HG02852 (cell line): ENCODE results near the gene NOX5.

ENCODE experiments used
- ATAC-seq: cut with Tn5 transposase; IDR thresholded peaks from one replicate; pipeline ENCODE4 v1.9.1; 2021; ENCODE audit warnings: mild to moderate bottlenecking, moderate library complexity; ENCODE audit not compliant: unreplicated experiment

NOX5 gene

DNA sequence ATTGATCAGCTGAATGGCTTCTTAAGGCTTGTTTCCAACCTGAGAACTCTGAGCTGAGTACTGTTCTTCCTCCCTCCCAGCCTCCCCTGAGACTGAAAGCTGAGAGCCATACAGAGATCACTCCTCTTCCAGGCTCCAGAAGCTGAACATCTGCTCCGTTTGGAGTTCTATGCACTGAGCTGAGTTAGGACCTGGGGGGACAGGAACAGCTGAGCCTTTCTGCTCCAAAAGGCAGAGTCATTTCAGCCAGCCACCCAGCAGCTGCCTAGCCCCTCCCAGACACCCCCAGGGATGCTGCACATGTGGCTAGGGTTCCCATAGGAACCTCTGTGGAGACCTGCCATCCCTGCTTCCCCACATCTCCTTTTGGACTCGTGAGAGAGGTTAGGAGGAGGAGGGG lies 81.7 kb downstream of the NOX5 start:
- no peak for ATAC-seq

DNA sequence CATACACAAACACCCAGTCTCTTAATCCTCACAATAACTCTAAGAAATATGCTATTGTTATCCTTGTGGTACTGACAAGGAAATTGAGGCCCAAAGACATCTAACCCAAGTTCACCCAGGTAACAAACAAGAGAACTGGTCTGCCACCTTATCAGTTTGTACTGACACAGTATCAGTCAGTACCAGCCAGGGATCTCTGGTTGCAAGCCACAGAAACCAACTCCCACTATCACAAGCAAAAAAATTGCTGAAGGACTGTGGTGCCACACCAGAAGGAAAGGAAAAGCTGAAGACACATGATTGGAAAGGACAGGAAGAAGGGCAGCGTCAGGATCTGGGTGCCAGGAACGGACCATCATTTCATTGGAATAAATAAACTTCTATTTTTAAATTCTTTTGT lies 82.1 kb downstream of the NOX5 start:
- no peak for ATAC-seq

DNA sequence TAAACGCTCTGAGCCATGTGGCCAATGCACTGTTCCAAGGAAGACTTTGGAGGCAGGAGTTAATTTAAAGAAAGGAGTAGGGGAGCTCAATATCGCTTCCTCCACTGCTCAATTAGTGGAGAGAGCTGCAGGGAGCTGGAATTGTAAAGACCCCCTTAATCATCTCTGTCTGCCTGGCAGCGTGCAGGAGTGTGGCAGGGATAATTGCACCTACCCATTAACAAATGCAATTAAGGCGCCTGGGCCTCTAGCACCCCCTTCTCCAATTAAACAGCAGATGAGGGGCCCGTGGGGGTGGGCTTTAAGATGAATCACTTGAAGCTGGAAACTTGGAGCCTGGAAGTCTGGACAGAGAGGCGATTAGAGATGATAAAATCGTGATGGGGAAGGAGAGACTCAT lies 84.3 kb downstream of the NOX5 start:
- no peak for ATAC-seq

DNA sequence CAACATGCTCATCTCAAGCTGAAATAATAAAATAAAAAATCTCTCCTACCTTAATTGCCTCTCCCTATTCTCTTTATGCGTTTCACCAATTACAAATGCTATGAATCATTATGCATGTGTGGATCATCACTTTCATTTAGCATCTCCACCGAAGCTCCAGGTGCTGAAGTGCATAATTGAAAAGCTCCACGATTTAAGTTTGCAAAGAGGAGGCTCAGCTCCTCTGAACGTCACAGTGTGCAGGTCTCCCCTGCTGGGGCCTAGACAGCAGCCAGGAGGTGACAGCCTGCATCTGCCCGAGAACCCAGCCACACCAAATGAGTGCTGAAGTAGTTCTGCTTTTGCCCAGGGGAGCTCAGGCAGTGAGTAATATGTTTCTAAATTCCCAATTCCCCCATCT lies 85.4 kb downstream of the NOX5 start:
- ATAC-seq = no peak

DNA sequence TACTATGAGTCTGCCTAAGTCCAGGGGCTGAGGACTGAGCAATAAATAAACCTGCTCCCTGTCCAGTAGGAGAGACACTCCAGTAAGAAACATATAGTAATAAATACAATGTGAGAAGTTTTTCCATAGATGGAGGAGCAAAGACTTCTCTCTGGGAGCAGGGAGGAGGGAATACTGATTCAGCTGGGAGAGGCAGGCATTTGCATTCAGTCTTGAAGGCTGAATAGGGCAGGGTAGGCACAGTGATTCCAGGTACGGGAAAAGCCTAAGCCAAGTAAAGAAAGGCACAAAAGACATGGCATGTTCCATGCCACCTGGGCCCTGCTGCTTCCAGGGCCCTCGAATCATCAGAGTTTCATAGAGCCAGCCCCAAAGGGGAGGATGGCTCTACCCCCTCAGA lies 86.3 kb downstream of the NOX5 start:
- no peak for ATAC-seq

DNA sequence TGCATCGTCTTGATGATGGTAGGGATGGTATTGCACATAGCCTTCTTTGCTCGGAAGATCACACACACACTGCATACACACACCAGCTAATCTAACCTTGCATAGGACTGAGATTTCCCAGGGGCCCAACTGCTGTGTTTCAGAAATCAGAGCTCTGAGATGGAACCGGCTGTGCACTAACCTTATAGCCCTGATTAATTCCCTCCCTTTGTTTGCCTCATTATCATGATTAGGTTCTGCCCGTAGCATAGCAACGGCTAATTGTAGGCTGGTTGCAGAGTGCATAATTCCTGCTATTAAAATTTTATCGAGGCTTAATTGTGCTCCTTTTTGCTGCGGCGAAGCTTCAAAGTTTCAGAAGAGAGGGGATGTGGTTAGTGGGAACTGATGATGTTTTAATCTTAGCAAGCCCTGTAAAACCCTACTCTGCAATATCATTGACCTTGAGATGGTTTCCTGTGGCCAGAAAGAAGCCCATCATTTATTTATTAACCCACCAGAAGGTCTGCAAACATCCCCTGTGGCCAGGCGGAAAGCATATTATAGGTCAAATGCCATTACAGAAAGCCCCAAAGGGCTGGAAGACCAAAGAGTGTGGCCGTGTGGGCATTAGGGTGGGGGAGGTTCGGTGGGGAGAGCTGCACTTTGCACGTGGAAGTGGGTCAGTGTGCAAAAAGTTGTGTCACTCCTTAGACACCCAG lies 89.7 kb downstream of the NOX5 start:
- no peak for ATAC-seq

DNA sequence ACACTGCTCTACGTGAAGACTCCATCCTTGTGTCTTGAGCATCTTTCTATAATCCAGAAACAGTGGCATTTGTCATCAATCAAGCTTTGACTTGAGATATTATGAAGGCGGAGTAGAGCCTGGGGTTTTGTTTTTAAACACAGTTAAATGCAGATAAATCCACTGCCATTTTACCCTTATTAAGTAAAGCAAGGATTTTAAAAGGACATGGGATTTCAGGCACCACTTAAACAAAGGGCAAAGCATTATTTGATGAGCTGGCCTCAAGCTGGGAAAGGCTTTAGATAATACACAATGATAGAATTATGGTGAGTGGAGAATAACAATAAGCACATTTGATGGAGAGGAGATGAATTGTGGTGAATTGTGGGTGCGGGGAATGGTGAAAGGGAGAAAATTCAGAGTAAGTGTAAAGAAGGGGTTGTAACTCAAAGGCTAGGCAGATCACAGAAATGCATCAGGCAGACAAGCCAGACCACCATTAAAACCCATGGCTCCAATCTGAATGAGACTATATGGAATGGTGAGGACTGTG lies 91.0 kb downstream of the NOX5 start:
- no peak for ATAC-seq

DNA sequence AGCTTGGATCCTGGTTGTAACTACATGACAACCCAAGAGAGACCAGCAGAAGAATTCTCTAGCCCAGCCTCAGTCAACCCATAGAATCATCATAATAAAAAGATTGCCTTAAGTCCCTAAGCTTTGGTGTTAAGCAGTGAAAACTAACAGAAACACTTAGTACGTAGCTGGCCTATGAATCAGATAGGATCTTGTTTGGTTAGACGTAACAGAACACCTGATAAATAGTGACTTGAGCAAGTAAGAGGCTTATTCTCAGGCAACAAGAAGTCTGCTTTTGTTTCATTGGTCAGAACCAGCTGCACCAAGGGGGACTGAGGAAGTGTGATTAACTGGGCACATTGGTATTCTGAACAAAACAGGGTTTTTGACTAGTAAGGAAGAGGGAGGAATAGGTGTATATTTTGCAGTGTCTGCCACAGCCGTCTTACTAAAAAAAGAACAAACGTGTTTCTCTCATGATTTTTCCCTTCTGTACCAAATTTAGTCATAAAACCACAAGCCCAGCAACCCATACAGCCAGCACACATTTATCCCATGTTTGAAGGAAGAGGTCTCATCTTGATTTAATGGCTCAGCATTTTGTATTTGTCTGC lies 92.6 kb downstream of the NOX5 start:
- no peak for ATAC-seq
